LoVo (cell line): ENCODE data around the gene WWP2.
A peak's percentile ranks its signal among the peaks of the same experiment; 100 is the strongest.
"Not testable (repeated sequence)": the region's sequence is repeated elsewhere in the genome, so short reads cannot be mapped to it uniquely, and the experiment has no call there.

Source experiments
- DNase-seq: peaks from one replicate; pipeline ENCODE4 v3.0.0-alpha.2; 2016; ENCODE audit warnings: low spot score

Gene WWP2

DNA sequence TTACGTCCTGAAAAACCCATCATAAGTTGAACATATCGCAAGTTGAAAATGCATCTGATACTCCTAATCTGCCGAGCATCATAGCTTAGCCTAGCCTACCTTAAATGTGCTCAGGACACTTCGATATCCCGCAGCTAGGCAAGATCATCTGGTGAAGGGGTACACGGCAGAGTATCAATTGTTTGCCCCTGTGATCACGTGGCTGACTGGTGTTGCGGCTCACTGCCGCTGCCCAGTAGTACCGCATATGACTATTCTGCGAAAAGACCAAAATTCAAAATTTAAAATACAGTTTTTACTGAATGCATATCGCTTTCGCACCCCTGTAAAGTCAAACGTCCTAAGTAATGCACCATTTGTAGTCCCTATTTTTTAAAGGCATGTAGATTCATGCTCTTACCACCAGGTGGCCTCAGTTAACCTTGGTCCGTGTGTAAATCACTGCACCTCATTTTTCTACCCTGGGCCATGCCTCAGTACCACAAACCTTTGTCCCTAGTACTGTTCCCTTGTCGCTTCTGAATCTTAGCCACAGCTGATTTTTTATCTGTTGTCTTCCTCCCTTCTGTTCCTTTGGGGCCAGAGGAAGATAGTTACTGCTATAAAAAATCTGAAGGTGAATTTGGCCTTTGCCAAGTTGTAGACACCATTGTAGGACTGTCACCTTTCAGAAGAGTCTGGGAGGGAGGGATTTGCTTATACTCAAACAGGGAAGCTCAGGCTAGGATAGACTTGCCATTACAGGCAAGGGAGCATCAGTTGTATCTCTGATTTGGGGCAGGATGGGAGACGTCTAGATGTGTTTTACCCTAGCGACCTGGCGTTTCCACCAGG is 34.4 kb downstream of the WWP2 start:
- DNase-seq = peak; percentile 49

DNA sequence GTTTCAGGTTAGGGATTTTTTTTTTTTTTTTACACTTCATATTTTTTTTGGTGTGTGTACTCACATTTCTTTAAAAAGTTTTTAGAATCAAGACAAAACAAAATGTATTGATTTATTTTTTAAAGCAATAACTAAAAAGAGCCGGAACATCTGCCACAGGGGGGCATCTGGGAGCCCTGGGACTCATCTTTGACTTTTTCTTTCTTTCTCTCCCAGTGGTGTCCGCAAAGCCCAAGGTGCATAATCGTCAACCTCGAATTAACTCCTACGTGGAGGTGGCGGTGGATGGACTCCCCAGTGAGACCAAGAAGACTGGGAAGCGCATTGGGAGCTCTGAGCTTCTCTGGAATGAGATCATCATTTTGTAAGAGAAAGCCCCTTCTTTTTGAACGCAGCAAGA is 36.3 kb downstream of the WWP2 start:
- no peak for DNase-seq

DNA sequence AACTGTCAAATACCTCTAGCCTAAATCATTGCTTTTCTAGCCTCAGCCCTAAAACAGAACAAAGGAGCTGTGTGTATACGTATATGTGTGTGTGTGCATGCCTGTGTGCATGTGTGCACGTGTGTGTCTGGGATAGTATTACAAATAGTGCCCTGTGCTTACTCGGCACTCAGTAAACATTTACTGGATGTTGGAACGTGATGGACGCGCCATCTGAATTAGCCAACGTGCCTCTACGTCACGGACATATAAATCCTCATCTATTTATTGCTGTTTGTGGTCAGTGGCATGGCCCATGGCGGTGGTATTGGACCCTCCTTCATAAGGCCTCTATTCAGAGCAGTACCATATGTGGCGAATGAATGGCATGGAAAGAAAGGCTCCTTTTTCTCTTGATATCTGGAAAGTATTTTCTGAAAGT is 37.5 kb downstream of the WWP2 start:
- no peak for DNase-seq

DNA sequence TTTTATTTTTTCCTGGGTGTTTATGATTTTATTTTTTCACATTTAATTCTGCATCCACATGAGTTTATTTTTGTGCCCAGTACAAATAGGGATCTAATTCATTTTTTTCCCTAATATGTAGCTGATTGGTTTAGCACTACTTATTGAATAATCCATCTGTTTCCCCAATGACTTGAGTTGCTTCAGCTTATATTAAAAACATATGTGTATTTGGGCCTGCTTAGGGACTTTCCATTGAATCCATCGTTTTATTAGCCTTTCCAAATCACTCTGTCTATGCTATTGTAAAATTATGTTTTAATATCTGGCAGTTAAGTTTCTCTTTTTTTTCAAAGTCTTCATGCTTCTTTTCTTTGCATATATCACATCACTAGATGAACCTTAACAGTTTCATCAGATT is 42.2 kb downstream of the WWP2 start:
- DNase-seq = no peak

DNA sequence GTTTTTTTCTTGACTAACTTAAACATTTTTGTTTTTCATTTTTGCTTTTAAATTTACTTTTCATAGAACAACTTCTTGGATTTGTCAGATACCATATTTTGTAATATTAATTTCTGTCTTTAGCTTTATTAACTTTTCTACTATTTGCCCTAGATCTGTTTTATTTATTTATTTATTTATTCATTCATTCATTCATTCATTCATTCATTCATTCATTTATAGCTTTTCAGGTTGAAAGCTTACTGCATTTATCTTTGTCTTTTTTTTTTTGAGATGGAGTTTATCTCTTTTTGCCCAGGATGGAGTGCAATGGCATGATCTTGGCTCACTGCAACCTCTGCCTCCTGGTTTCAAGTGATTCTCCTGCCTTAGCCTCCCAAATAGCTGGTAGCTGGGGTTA is 44.6 kb downstream of the WWP2 start:
- not testable (repeated sequence) for DNase-seq

DNA sequence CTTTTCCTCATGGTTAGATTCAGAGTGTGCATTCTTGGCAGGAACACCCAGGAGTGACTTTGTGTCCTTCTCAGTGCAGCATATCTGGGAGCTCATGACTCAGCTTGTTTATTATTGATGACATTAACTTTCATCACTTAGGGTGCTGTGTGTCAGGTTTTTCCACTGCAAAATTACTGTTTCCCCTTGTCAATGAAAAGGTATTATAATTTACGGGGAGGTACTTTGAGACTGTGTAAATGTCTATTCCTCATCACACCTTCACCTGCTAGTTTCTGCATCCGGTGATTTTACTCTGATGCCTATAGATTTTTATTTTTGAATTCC is 50.5 kb downstream of the WWP2 start:
- DNase-seq = peak; percentile 11

DNA sequence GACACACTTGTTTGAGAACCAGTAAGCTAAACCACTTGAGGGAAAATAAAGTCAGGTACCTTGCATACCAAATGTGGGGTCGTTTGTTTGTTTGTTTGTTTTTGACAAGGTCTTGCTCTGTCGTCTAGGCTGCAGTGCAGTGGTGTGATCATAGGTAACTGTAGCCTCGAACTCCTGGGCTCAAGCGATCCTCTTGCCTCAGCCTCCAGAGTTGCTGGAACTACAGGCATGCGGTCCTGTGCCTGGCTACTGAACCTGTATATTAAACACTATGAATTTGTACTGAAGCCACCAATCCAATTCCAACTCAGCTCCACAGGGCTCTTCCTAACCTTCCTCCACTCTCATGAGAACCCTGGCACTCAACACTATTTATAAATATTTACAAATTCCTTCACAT is 51.9 kb downstream of the WWP2 start:
- DNase-seq = no peak

DNA sequence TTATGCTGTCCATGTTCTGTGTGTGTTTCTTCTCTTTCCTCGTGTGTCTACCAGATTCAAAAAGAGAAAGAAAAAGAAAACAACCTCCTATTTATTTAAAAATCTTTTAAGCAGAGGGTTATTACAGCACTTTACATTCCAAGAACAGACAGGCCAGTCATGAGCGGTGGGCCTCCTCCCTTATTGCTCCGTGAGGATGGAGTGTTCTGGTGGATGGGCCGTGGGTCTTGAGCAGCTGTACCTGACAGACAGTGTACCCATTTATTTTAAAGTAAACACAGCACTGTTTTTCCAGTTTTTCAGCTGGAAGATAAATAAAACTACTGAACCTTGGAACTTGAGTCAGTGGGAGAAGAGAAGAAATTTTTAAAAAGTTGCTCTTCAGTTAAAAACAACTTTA is 52.4 kb downstream of the WWP2 start:
- no peak for DNase-seq

DNA sequence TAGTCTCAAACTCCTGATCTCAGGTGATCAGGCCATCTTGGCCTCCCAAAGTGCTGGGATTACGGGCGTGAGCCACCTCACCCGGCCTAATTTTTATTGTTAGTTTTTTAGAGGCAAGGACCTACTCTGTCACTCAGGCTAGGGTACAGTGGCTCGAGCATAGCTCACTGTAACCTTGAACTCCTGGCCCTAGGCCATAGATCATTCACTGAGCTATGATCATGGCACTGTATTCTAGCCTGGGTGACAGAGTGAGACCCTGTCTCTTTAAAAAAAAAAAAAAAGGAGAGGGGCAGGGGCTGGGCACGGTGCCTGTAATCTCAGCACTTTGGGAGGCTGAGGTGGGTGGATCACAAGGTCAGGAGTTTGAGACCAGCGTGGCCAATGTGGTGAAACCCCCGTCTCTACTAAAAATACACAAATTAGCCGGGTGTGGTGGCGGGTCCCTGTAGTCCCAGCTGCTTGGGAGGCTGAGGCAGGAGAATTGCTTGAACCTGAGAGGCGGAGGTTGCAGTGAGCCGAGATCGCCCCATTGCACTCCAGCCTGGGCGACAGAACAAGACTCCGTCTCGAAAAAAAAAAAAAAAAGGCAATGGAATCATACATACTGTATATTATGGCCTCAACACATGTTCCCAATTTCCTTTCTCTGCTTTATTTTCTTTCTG is 53.2 kb downstream of the WWP2 start:
- DNase-seq = not testable (repeated sequence)

DNA sequence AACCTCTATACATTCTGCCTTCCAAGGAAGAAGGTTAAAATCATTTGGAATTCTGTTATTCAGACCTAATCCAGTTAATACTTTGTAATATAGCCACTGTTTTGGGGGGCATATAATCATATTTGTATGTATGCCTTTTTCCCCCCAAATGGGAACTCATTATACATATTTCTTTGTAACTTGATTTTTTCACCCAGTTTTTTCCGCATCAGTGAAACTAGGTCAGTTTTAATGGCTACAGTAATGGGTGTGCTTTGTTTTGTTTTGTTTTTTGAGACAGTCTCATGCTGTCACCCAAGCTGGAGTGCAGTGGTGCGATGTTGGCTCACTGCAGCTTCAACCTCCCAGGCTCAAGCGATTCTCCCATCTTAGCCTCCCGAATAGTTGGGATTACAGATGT is 54.9 kb downstream of the WWP2 start:
- DNase-seq = no peak

DNA sequence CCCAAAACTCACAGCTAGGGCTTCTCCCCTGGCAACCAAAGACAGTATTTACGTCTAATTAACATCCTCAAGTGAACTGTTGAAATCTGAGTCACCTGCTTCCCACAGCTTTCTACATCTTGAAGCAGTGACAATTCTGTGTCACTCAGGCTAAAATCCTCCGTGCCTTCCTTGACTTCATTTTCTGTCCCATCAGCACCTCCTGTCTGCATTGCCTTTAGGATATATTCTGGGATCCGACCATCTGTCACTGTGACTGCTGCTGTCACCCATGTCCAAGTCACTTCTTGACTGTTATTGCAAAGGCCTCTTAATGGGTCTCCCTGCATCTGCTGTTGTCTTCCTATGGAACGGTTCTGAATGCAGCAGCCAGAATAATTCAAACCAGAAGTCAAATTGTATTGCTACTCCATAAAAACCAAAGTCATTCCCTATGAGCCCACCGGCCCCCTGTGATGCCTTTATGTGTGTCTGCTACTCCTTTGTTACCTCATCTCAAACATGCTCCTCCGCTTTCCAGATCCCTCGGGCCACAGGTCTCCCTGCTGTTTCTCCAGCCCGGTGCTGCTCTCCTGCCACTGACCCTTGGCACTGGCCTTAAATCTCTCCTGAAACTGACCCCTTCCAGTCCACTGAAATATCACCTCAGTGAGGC is 56.9 kb downstream of the WWP2 start:
- DNase-seq = no peak

DNA sequence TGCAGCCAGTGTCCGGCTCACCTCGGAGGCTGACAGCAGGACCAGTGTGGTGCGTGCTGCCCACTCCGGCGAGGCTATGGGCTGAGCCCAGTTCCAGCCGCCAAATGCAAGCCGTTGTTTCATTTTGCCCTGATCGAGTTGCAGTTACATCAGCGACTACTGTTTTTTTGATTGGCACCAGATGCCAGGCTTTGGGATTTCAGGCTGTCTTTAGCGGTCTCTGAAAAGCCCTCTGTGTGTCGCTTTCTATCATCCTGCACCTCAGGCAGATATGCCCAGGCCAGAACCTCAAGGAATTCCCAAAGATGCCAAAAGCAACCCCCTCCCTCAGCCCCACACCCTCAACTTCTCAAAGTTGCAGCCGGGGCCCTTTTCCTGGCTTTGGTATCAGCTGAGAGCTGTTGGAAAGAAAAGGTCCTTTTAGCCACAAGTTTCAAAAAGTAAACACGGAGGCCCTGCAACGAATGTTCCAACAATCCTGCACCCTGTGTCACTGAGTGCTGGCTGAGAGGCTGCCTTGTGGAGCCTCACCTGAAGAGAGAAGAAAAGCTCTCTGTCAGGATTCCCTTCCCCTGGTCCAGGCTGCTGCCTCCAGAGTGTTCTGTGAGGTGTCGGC is 58.9 kb downstream of the WWP2 start:
- no peak for DNase-seq

DNA sequence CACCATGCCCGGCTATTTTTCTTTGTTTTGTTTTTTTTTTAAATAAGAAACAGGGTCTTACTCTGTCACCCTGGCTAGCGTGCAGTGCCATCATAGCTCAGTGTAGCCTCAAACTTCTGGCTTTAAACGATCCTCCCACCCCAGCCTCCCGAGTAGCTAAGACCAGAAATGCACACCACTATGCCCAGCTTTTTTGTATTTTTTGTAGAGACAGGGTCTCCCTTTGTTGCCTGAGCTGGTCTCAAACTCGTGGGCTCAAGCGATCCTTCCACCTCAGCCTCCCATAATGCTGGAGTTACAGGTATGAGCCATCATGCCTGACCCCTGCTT is 59.7 kb downstream of the WWP2 start:
- no peak for DNase-seq

DNA sequence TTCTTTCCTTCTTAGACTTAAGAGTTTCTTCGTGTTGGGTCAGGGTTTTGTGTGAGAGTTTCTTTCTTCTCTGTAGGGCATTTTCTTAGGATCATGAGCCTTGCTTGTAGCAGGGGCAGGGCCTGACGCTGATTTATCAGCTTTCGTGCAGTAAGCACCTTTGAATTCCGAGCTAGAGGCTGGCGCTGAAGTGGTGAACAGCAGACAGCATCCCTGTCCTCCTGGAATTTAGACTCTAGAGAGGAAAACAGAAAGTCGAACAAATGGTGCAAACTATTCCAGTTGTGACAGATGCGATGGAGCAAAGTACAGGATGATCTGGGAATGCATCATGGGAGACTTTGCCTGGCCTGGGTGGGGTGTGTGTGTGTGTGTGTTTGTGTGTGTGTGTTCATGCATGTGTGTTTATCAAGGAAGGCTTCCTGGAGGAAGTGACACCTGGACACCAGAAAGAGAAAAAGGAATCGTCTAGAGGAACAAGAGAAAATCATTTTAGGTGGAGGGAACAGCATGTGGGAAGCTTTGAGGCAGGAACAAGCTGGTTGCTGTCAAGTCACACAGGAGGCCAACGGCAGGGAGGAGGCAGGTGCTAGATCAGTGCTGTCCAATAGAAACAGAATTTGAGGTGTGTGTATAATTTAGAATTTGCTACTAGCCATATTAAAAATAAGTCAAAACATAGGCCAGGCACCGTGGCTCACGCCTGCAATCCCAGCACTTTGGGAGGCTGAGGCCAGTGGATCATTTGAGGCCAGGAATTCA is 60.2 kb downstream of the WWP2 start:
- no peak for DNase-seq

DNA sequence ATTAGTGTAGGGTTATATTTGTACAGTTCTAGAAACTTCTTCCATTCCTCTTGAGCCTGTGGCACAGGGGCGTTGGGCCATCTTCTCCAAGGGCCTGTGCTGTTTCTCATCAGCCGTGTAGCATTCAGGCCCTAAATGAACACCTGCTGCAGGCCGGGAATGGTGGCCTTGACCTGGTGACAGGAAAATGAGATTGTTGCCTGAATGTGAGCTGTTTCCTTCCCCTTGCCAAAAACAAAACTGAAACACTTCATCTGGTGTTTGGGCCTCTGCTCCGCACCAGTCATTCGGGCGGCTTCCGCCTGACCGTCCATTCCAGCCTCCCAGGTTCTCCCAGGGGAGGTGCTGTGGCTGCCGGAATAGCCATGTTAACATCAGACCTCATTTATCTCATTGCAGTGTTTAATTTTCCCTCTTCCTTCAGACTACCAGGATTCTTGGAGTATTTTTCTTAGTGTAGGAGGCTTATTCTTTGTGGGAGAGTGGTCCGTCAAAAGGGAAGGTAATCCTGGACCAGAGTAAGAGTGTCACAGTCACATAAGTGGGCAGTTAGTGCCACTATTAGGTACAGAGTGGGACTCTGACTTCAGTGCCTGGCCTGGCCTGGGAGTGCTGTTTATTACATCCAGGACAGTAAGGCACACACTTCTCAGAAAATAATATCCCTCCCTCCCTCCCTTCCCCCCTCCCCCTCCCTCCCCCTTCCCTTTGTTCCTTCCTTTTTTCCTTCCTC is 61.9 kb downstream of the WWP2 start:
- no peak for DNase-seq

DNA sequence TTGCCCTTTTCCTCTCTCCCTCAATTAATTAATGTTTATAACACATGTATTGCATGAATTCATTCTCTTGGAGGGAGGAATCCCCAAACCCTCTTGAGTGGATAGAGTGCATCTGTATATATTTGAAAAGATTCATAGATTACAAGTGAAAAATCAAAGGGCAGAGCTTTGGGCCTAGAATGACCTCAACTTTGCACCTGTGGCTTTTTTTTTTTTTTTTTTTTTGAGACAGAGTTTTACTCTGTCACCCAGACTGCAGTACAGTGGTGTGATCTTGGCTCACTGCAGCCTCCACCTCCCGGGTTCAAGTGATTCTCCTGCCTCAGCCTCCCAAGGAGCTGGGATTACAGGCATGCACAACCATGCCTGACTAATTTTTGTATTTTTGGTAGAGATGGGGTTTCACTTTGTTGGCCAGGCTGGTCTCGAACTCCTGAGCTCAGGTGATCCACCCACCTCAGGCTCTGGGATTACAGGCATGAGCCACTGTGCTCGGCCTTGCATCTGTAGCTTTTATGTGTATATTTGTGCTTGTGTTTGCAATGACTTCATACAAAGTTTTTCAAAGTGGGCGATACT is 62.5 kb downstream of the WWP2 start:
- not testable (repeated sequence) for DNase-seq

DNA sequence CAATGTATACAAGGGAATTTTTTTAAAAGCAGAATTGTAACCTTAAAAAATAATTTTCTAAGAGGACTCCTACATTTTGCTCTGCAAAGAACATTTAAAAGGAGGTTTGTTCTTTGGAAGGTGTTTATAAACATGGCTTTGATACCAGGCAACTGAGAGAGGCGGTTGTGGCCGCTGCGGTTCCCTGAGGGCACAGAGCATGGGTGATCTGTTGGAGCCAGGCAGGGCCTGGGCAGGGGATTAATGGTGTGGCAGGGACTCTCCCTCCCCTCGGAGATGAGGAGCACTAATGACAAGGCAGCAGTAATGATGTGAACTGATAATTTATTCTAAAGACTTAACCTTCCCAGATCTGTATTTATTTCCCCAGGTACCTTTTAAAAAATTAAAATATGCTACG is 65.4 kb downstream of the WWP2 start:
- DNase-seq = no peak

DNA sequence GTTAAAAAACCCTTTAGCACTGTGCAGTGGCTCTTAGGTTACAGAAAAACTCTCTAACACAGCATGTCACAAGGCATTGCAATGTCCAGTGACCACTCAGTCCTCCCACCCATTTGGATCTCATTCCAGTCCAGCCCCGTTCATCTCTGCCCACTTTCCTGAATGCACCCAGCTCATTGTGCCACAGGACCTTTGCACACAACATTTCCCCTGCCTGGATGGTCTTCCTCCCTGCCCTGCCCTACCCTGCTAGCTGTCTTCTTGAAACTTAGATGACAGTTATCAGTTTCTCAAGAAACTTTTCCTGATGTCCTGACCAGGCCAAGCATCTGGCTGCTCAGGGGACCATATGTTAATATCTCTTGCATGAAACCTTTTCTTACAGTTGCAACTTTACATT is 67.2 kb downstream of the WWP2 start:
- DNase-seq = no peak

DNA sequence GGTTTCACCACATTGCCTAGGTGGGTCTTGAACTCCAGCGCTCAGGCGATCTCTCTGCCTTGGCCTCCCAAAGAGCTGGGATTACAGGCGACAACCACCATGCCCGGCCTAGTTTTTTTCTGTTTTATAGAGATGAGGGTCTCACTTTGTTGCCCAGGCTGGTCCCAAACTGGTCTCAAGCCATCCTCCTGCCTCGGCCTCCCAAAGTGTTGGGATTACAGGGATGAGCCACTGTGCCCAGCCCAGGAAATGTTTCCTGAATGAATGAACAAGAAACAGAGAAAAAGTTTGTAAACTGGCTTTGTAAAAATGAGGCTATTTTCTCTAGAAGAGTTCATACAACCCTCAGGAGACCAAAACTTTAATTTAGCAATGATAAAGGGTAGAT is 68.0 kb downstream of the WWP2 start:
- DNase-seq = no peak

DNA sequence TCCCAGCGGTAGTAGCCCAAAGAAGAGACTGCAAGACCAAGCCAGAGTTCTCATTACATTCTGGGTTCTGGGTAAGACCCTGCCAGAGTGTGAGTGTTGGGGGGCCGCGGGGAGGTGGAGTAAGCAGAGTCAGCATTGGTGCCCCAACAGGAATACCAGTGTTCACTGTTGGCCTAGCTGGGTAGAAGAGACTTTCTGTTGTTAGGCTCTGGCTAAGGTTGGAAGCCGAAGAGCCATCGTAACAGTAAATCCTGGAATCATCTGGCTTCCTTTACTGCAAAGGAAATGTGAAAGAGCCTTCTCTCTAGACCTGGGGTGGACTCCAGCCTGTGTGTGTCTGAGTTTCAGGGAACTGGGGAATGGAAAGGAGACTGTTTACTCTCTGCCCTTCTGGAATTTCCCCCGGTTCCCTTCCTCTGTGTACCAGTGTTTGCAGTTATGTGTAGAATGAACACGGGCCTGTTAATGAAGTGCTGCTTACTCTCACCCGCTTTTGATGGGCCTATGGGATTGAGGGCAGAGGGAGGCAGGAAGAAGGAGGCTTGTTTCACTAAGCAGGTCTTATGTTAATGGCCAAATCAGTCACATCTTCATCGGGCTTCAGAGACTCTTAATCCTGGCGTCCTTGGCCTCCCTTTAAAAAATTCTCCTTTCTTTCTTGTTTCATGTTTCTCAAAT is 68.5 kb downstream of the WWP2 start:
- DNase-seq = no peak
